CD4-positive, alpha-beta T cell treated with Interleukin-4 for 1 hour (primary cell): ENCODE data around the gene B3GLCT.

Experiments
- DNase-seq, 2 donors: peaks; one replicate each; pipeline ENCODE4 v3.0.0-alpha.2; 2020 to 2022

Gene B3GLCT

GRCh38 chr13:31356991-31357390 is 157.2 kb downstream of the B3GLCT start:
- no peak for DNase-seq

- no peak for DNase-seq
Measured at GRCh38 chr13:31357581-31357980, 157.8 kb downstream of the B3GLCT start.

DNA sequence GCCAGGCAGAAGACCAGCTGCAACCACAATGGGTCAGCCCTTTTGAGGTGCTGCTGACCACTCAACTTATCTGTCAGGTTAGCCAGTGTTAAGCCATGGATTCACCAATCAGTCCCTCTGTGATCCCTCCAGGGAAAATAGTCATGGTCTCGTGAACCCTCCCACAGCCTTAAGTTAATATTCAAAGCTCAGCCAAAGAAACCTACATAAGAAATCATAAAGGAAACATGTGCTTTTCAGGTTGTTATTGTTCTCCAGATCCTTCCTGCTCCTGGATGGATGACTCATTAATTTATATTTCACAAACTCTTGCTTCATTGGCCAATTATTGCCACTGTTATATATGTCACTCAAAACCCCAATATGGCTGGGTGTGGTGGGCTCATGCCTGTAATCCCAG is 161.9 kb downstream of the B3GLCT start:
- no peak for DNase-seq

DNA sequence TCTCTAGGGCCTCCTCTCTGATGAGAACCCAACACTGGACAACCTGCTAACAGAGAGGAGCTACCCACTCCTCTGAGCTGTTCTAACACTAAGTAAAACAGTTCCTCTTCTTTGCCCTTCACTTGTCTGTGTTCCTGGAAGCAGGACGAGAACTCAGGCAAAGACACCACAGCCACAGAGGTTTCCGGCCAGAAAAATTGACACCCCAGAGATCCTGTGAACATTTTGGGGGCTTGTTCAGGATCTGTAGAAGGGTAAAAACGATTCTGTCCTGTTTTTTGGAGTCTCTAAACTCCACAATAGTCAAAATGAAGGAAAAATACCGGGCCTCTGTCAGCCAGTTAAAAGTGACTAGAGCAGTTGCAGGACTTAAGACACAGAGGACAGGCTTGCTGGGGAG is 165.9 kb downstream of the B3GLCT start:
- no peak for DNase-seq

- no peak for DNase-seq
Measured at GRCh38 chr13:31367410-31367809, 167.6 kb downstream of the B3GLCT start.

DNA sequence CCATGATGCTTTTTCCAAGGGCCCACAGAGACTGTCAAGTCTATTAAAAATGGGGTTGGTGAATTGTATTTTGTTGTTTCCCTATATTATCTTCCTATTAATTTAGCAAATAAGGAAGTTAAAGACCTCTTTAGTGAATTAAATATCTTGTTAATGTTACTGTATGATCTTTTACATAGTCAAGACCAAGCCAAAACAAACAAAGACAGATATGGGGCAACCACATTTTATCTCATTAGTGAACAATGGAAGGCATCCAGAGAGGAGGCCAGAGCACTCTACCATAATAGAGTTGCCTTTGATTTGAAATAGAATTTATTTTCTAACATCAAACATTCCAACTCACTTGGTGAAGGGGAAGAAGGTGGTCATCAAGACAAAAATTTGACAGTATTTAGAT is 169.4 kb downstream of the B3GLCT start:
- no peak for DNase-seq

- DNase-seq = no peak
Measured at GRCh38 chr13:31372454-31372853, 172.7 kb downstream of the B3GLCT start.

GRCh38 chr13:31374682-31375081 is 174.9 kb downstream of the B3GLCT start:
- no peak for DNase-seq

GRCh38 chr13:31377946-31378345 is 178.2 kb downstream of the B3GLCT start:
- no peak for DNase-seq

DNA sequence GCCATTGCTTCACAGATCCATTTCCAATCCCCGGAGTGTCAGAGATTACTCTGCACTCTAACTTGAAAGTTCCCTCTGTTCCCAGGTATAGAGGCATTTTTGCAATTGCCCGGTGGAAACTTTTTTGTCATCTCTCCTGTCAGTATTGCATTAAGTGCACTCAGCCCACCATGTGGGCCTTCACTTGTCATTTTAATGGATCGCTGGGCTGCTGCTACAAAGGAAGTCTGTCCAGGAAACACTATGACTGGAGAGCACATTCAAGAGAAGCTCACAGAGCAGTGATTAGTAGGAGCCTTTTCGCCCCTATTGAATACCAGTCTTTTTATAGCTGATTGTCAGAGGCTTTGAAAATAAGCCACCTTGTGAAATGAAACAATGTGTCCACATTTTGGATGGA is 180.9 kb downstream of the B3GLCT start:
- DNase-seq = no peak
